Activated CD4-positive, alpha-beta T cell treated with anti-CD3 and anti-CD28 coated beads for 48 hours (primary cell): ENCODE data around the gene TCFL5.
"Not testable (repeated sequence)": the region's sequence is repeated elsewhere in the genome, so short reads cannot be mapped to it uniquely, and the experiment has no call there.

Source experiments
- DNase-seq: peaks from one replicate; pipeline ENCODE4 v3.0.0-alpha.2; 2020

The TCFL5 gene

DNA sequence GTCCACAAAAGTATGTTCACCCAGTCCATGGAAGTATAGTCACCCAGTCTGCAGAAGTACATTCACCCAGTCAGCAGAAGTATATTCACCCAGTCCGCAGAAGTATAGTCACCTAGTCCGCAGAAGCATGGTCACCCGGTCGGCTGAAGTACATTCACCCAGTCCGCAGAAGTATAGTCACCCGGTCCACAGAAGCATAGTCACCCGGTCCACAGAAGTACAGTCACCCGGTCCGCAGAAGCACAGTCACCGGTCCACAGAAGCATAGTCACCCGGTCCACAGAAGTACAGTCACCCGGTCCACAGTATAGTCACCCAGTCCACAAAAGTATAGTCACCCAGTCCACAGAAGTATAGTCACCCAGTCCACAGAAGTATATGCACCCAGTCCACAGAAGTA lies 8.8 kb downstream of the TCFL5 start:
- DNase-seq, result no peak

DNA sequence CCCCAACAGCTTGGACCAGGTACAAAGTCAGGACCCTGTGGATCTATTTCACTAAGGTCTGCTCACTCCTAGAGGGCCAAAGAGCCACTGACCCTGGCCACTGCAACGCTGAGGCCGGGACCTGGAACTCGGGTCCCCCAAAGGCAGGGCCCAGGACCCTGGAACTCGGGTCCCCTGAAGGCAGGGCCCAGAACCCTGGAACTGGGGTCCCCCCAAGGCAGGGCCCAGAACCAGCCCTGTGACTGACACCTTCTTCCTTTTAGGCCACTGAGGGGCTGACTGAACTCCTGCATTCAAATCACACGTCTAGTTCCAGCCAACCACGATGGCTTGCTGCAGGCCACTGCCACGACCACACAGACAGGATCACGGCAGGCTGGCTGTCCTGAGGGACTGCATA lies 9.4 kb downstream of the TCFL5 start:
- no peak for DNase-seq

DNA sequence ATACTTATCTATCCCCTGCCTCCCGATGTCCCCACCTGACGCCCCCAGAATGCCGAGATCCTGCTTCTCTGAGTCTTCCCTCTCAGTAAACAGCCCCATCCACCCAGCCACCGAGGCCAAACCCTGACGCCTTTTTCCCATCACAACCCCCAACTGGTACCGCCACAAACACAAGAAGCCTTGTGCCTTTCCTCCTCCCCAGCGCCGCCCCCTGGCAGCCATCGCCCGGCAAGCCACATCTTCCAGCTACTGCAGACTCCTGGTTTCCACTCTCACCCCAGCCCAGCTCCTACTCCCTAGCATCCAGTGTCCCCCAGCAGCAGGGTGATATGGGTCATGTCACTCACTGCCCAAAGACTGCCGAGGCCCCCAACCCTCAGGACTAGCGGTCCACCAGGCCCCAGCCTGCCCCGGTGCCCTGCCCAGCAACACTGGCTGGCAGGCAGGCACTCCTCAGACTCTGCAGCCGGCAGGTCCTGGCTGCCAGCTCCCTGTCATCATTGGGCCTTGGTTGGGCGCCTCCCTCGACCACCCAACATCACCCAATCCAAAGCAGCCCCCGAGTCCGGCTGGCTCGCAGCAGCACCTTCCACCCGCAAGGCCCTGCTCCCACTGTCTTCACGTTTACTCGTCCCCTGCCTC lies 11.2 kb downstream of the TCFL5 start:
- DNase-seq, result no peak

DNA sequence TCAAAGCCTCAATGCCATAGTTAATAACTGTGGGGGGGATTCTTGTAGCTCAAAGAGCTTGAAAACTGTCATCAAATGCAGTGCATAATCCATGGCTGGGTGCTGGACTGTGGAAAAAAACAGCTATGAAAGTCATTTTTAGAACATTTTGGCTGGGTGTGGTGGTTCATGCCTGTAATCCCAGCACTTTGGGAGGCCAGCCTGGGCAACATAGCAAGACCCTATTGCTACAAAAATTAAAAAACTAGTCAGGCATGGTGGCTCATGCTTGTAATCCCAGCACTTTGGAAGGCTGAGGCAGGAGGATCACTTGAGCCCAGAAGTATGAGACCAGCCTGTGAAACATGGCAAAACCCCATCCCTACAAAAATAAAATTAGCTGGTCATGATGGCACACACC lies 12.2 kb downstream of the TCFL5 start:
- no peak for DNase-seq

DNA sequence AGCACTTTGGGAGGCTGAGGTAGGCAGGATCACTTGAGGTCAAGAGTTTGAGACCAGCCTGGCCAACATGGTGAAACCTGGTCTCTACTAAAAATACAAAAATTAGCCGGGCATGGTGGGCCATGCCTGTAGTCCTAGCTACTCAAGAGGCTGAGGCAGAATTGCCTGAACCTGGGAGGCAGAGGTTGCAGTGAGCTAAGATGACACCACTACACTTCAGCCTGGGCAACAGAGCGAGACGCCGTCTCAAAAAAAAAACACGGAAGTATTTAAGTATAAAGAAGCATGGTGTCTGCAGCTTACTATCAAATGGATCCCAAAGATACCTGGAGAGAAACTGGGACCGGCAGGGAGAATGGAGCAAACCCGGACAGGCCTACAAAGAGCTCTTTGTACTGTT lies 12.7 kb downstream of the TCFL5 start:
- not testable (repeated sequence) for DNase-seq

DNA sequence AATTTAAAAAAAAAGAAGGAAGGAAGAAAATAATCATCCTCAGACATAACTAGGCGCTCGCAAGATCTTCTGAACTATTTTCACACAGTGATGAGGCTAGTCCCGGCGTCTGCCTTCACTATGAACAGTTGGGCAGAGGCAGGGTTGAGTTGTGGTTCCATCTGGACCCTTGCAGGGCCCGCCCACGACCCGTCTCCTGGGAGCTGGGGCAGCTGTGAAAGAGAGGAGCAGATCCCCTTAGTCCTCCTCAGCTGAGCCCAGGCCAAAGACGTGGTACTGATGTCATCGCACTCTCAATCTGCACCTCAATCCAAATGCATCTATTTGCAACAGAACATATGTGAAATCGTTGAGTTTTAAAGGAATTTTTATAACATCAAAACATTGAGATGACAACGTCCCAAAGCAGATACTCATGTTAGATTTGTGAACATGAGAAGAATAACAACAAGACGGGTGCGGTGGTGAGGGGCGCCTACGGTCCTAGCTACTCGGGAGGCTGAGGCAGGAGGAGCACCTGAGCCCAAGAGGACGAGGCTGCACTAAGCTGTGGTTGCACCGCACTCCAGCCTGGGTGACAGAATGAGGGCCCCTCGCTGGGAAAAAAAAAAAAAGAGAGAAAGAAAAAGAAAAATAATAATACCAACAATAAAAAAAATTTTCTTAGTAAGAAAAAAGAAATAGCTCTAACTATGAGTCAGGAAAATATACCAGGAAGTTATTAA lies 15.3 kb downstream of the TCFL5 start:
- DNase-seq, result no peak

DNA sequence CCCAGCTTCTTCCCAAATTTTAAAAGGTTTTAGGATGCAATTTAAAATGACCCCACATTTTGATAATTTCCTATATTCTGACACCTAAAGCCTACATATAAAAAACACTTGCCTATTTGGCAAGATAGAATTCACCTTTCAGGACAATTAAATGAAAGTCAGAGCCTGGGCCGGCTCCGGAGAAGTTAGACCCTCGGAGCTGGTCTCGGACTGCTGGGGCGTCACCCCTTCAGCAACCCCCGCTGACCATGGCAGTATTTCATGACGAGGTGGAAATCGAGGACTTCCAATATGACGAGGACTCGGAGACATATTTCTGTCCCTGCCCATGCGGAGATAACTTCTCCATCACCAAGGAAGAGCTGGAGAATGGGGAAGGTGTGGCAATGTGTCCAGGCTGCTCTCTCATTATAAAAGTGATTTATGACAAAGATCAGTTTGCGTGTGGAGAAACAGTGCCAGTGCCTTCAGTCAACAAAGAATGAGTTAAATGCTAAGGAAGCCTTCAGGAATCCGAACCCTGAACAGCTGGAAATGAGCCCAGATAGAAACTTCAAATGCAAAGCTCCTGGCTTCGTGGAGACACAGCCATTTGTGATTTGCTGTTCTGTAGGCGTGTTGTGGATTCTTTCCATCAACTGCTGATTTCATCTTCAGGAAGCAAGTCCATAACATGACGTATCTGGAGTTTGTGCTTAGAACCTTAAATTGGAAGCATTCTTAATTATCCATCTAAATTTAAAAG lies 16.0 kb downstream of the TCFL5 start:
- DNase-seq, result no peak

DNA sequence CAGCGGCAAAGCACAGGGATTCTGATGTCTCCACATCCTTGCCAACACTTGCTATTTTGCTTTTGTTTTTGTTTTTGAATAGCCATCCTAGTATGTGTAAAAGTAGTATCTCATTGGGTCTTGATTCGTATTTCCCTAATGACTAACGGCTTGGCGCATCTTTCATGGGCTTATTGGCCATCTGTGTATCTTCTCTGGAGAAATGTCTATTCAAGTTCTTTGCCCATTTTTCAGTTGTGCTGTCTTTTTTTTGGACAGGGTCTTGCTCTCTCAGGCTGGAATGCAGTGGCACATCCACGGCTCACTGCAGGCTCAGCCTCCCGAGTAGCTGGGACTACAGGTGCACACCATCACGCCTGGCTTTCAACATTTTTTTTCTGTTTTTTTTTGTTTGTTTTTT lies 17.4 kb downstream of the TCFL5 start:
- DNase-seq, result no peak

DNA sequence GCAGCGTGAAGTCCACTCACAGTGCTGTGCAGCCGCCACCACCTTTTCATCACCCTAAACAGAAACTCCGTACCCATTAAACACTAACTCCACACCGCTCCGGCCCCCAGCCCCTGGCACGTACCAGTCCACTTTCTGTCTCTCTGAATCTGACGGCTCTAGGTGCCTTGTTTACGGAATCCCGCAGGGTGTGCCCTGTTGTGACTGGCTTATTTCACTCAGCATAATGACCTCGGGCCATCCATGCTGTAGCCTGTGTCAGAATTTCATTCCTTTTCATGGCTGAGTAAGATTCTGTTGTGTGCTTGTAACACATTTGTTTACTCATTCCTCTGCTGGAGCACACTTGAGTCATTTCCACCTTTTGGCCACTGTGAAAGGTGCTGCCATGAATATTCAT lies 18.0 kb downstream of the TCFL5 start:
- DNase-seq, result no peak

DNA sequence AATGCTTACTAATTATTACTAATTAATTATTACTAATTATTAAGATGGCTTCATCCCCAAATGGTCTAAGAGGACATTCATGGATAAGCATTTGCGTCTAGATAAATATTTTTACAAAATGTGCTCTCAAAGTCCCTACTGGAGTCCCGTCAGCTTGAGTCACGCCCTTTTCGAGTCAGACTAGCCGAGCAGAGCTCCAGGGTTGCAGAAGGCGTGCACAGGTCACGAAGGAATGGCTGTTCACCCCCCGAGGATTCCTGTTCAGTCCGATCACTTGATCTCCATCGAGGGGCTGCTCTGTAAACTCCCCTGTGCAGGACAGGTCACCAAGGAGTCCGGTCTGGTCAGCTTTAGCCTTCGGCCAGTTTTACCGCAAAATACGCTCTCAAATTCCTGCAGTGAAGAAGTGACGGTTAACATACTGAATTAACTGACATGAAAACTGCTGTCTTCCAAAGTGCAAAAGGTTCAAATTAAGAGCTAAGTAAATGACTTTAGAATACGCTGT lies 19.9 kb downstream of the TCFL5 start:
- no peak for DNase-seq

DNA sequence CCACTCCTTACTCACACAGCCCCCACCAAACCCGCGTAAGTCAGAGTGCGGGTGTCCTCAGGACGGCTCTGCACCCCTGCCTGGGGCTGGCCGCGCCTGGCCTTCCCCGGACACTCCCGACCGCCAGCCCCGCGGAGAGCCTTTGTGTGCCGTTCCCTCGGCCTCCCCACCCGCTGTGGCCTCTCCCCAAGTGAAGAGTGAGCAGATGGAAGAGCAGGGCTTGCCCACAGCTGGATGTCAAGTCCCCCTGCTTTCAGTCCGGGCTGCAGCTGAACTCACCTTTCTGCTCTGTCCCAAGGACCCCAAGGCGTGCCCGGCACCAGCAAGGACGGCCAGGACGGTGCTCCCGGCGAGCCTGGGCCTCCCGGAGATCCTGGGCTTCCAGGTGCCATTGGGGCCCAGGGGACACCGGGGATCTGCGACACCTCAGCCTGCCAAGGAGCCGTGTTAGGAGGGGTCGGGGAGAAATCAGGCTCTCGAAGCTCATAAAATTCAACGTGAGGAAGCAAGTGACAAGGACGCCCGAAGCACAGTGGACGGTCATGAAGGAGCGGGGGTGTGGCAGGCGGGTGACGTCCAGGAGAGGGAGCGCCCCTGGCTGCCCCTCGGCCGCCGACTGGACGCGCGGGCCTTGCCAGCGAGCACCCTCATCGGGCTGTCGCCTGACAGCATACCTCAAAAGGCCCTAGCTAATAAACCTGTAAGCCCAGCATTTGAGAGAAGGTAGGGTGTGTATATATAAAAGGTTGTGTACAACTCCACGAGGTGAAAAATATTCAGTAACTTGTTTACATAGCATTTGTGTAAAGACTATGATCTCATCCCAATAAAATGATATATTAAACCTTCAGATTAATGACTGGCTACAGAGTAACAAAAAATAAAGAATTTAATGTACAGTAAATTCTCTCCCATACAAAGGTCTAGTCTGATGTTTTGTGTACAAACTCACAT lies 21.1 kb downstream of the TCFL5 start:
- DNase-seq, result no peak

DNA sequence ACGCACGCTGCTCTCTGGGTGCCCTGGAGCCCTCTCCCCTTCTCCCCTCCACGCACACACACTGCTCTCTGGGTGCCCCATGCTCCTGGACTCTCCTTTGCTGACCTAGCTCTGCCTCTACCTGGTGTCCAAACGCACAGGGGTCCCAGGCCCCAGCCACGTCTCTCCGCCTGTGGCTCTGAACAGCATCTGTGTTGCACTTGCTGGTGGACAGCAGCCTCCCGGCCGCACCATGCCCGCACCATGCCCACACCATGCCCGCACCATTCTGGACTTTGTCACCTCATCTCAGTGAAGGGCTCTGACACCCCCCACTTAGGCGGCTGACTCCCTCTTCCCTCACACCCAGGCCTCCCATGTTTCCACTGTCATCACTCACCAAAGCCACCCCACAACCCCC lies 21.8 kb downstream of the TCFL5 start:
- no peak for DNase-seq

DNA sequence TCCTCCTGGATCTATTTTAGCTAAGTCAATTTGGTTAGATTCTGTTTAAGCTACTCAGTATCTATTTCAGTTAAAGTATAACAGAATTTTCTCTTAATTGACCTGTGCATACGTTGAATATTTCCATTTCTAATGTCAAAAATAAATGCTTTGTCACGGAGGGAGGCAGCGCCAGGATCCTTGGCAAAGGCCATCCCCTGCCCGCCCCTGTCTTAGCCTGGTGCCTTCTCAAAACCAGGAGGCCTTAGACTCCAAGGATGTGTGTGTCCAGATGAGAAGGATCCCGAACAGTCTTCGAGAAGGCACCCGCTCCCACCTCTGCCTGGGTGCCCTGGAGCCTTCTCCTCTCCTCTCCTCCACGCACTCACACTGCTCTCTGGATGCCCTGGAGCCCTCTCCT lies 22.4 kb downstream of the TCFL5 start:
- no peak for DNase-seq

DNA sequence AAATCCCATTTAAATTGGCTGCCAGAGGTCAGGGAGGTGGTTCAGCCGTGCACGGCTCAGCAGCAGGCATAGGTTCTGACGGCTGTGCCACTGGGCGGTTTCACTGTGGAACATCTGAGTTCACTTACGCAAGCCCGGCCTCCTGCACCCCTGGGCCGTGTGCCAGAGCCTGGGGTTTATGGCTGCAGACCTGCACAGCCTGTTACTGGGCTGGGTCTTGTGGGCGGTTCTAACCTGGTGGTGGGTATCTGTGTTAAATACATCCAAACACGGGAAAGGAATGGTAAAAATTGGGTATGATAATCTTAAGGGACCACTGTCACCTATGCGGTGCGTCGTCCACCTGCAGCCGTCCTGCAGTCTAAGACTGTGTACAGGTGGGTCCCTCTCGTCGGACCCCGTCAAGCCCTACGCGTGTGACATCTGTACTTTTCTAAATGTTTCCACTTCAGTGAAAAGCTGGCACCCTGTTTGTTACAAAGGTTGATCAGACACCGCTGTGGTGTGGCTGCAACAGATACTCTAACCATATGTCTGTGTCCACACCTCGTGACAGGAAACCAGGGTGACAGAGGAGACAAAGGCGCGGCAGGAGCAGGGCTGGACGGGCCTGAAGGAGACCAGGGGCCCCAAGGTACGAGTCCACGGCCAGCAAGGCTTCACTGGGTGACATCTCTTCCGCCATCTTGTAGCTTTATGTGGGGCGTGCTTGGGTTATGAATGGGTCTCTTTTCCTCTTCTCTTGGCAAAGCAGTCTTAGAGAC lies 23.3 kb downstream of the TCFL5 start:
- no peak for DNase-seq

DNA sequence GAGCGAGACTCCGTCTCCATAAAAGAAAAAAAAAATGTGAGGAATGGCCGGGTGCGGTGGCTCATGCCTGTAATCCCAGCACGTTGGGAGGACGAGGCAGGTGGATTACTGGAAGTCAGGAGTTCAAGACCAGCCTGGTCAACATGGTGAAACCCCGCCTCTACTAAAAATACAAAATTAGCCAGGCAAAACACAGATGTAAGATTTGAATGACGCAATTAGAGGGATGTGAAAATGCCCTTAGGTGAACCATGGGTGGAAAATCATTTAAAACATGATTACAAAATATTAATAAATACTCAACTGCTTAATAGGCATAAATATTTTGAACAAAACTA lies 23.9 kb downstream of the TCFL5 start:
- no peak for DNase-seq

DNA sequence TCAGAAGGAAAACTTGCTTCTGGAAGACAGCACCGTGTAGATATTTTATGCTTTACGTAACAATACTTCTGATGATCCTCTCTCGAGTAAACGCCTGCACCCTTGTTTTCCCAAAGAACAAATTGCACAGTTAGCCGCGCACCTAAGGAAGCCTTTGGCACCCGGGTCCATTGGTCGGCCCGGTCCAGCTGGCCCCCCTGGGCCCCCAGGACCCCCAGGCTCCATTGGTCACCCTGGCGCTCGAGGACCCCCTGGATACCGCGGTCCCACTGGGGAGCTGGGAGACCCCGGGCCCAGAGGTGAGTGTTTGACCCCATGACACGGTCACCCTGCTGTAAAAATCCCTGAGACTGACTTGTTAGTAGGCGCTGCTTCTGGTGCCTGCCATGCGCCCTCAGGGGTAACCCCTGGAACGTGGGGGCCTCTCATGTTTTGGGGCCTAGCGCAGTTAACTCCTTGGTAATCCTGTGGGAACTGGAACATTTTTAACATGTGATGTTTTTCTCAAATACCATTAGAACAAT lies 24.6 kb downstream of the TCFL5 start:
- DNase-seq, result no peak

DNA sequence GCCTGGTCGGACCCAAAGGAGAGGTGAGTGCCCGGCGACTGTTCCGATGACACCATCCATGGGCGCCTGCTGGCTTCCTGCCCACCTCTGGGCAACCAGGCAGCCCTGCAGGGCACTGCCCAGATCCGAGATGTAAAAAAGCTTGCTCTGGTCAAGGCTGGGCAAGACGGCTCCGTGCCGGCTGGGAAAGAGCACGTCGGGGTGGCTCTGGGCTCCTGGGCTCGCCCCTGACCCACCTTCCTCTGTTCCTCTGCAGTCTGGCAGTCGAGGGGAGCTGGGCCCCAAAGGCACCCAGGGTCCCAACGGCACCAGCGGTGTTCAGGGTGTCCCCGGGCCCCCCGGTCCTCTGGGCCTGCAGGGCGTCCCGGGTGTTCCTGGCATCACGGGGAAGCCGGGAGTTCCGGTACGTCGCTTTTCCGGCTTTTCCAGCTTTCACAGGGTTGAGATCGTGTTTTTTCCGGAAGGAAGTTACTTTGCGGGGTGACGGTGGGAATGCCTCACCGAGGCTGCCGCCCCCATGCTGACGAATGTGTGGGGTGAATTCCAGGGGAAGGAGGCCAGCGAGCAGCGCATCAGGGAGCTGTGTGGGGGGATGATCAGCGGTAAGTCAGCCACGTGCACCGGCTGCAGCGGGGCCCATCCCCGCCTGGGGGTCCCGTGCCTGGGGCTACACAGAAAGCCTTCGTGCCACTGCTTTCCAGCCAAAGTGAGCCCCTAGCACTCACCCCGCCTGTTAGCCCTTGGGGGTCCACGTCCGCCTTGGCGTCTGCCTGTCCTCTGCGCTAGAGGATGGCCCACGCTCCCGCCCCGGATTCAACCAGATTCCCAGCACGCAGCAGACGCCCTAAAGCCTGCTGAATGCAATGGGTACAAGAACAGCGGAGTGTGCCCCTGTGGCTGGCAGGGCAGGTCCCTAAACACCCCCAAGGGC lies 25.4 kb downstream of the TCFL5 start:
- DNase-seq, result no peak

DNA sequence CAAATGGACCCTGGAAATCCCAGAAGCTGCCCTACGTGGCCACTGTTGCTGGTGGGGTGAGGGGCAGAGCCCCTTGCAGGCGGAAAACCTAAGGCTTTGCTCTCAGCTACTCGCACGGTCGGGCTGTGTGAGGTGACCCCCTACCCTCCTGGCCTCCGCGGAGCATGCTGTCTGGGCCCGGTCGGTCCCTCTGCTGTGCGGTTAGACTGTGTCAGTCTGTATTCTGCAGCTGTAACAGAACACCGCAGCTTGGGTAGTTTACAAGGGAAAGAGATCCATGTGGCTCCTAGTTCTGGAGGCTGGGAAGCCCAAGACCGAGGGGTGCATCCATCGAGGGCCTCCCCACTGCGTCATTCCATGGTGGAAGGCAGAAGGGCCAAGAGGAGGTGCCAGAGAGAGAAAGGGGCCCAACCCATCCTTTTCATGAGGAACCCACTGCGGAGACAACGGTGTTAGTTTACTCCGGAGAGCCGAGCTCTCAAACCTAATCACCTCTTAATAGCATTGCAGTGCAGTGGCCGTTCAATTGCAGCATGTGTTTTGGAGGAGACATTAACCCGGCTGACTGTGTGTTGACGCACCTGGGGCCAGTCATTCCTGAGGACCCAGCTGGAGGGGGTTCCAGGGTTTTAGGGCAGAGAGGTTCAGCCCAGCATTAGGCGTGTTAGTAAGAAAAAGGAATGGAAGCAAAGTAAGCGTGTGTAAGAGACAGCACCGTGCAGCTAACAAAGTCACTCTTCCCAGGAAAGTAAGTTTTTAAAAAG lies 26.5 kb downstream of the TCFL5 start:
- no peak for DNase-seq

DNA sequence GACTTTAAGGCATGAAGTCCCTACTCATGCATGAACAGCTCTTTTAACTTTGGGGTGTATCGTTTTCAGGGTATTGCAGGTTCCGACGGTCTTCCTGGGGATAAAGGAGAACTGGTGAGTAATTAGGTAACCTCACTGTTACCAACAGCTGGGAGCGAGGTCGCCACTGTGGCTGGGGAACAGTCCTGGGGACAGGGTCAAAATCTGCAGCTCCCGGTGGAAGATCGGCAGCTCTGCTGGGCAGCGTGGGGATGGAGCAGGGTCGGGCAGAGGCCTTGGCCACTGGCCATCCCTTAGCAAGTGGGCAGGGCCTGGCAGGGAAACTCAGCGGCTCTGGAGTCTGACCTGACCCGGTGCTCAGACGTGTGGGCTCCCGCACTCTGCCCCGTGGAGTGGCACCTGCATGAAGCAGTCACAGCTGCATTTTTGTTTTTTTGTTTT lies 28.7 kb downstream of the TCFL5 start:
- no peak for DNase-seq
